PC-9 (cell line): ENCODE data around the gene SLC7A4.

ENCODE experiments used
- CTCF ChIP-seq: fragments of 200-600 bp; sonication (generic); conservative IDR thresholded peaks from 2 replicates; pipeline ENCODE4 v1.6.1; 2017; ENCODE audit warnings: mixed run types, antibody characterized with exemption, mild to moderate bottlenecking, moderate library complexity
- EZH2 ChIP-seq: fragments of 200-600 bp; sonication (generic); IDR thresholded peaks from 2 replicates; pipeline ENCODE4 v1.8.0; 2017; ENCODE audit warnings: antibody characterized with exemption, low read depth

DNA sequence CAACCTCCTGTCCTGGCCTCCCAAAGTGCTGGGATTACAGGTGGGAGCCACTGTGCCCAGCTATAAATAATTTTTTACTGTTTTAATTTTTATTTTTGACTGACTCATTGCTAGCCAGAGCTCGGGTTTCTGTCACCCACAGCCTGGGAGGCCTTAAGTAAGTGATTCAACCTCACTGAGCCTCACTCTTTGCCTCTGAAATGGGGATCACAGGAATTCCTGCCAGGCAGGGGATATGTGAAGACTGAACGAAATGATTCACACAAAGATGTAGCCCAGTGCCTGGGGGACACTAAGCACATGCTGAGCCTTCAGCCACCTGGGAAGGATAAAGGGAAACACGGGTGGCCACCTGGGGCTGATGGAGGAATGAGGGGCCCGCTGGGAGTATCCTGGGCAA lies 9.6 kb upstream of the SLC7A4 start:
- TF ChIP-seq CTCF = no peak
- no peak for TF ChIP-seq EZH2
